Stimulated activated CD8-positive, alpha-beta memory T cell treated with anti-CD3 and anti-CD28 coated beads, Interleukin-15, amount 100 ng/mL, for 48 hours (primary cell): ENCODE data around the gene WWOX.

Experiments used
- DNase-seq, 2 donors: peaks; one replicate each; pipeline ENCODE4 v3.0.0-alpha.2; 2020; ENCODE audit warnings: low read depth in 2 of 2

Gene WWOX

GRCh38 chr16:78737630-78738029 lies 638.2 kb downstream of the WWOX start:
- no peak for DNase-seq

- DNase-seq: no peak
Observed at GRCh38 chr16:78738557-78738956, 639.1 kb downstream of the WWOX start.

- DNase-seq: no peak
Observed at GRCh38 chr16:78740269-78740668, 640.8 kb downstream of the WWOX start.

GRCh38 chr16:78742501-78743283 lies 643.2 kb downstream of the WWOX start:
- DNase-seq: peak; percentile 62 to 72

GRCh38 chr16:78743556-78743955 lies 644.1 kb downstream of the WWOX start:
- no peak for DNase-seq

GRCh38 chr16:78744099-78744498 lies 644.6 kb downstream of the WWOX start:
- no peak for DNase-seq

- no peak for DNase-seq
Observed at GRCh38 chr16:78744796-78745107, 645.3 kb downstream of the WWOX start.

- DNase-seq: no peak
Observed at GRCh38 chr16:78745108-78746019, 645.9 kb downstream of the WWOX start.

- DNase-seq: no peak
Observed at GRCh38 chr16:78746718-78747117, 647.3 kb downstream of the WWOX start.

- no peak for DNase-seq
Observed at GRCh38 chr16:78748220-78748929, 648.9 kb downstream of the WWOX start.

- DNase-seq: no peak
Observed at GRCh38 chr16:78749745-78750268, 650.4 kb downstream of the WWOX start.

GRCh38 chr16:78750611-78751010 lies 651.2 kb downstream of the WWOX start:
- DNase-seq: no peak

GRCh38 chr16:78751601-78752000 lies 652.1 kb downstream of the WWOX start:
- DNase-seq: no peak

- DNase-seq: no peak
Observed at GRCh38 chr16:78754713-78755112, 655.3 kb downstream of the WWOX start.

GRCh38 chr16:78755751-78756661 lies 656.6 kb downstream of the WWOX start:
- DNase-seq: no peak

GRCh38 chr16:78759596-78759995 lies 660.1 kb downstream of the WWOX start:
- DNase-seq: no peak

GRCh38 chr16:78760611-78761010 lies 661.2 kb downstream of the WWOX start:
- no peak for DNase-seq

GRCh38 chr16:78761427-78761826 lies 662.0 kb downstream of the WWOX start:
- DNase-seq: peak; percentile 44 to 57

- no peak for DNase-seq
Observed at GRCh38 chr16:78762222-78762621, 662.8 kb downstream of the WWOX start.

GRCh38 chr16:78763821-78764440 lies 664.5 kb downstream of the WWOX start:
- no peak for DNase-seq

GRCh38 chr16:78764478-78764877 lies 665.0 kb downstream of the WWOX start:
- no peak for DNase-seq
